Erythroblast (primary cell): ENCODE data around the gene GNAO1.

ENCODE experiments used
- GATA1 ChIP-seq: IDR thresholded peaks from 2 replicates; pipeline ENCODE4 v1.6.1; 2011; ENCODE audit warnings: low read depth, mild to moderate bottlenecking, control low read depth, low read length, moderate library complexity
- POLR2A ChIP-seq: IDR thresholded peaks from 2 replicates; pipeline ENCODE4 v1.6.1; 2011; ENCODE audit warnings: mild to moderate bottlenecking, low read length

DNA sequence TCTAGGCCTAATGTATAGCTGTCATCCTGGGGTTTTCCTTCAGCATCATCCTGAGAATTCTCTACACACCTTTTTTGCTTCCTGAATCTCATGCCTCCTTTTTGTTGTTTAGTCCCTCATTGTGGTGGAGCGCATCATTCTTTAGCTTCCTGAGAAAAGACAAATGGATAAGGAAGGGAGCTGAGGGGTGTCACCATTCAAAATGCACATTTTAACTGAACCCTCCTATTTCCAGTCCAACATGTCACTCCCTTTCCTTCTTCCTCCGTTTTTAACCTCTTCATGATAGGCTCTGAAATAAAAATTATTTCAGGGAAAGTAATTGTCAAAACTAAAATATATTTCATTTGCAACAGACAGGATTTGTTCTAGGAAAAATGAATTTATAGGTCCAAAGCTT, 39.7 kb upstream of the GNAO1 start:
- TF ChIP-seq POLR2A = no peak
- TF ChIP-seq GATA1 = no peak
